ENCODE data around the gene ARHGEF28. TPM values are rescaled to one million over a fixed set of nuclear protein-coding genes. Genes with fewer than 3 reads are reported as not detected.

ARHGEF28 gene
- total and polyA plus RNA-seq, 10 of the 15 experiments (the other 5 are each of a cell fraction or from before 2014, with no cell fraction given), result 0.10 to 0.72 (median 0.22) TPM; not detected in 2

DNA sequence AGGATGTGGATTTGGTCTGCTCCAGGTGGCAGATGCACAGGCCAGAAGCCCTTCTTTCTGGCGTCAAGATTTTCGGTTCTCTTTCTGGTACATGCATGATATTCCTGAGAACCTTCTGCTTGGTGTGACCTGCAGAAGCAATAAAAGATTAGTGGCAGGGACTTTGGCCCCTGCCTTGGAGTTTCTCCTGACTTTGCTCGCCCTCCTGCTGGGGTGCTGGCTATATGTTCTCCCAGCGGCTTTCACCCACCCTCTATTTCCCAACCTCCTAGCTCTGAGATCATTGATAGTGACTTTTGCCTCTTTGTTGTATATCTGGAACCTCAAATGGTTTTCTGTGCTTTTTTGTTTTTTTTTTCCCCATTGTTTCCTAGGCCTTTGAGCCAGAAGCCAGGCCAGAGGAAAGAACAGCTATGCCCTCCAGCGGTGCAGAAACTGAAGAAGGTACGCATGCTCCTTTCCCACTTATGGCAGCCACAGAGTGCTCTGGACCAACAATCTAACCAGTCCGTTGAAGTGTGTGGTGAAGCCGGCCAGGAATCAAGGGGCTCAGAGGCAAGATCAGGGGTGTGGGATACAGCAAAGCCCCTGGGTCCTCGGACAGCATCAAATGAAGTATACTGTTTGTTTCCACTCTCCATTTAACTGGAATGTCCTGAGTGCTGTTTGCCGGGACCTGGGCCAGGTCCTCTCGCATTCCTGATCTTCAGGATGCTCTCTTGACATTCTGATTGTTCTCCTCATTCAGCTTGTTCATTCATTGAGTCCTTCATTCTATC is 154.5 kb downstream of the ARHGEF28 start:
- Histone ChIP-seq H3K9ac (ENCODE audit: control insufficient read depth, insufficient read depth, low read length) (no peak overlapping the region), H3K27ac (ENCODE audit: control insufficient read depth, insufficient read depth) (no peak overlapping the region), H3K27me3 (replicated peaks in 1 of 2; ENCODE audit: control insufficient read depth in 2 of 2, insufficient read depth in 2 of 2, low read length in 1 of 2) (no peaks in the 10 kb centered on the region), H3K4me2 (ENCODE audit: control insufficient read depth, insufficient read depth) (no peak overlapping the region), H4K20me1 (ENCODE audit: control insufficient read depth, insufficient read depth) (no peaks in the 10 kb centered on the region), H2AFZ (ENCODE audit: control insufficient read depth, low read depth, low read length) (no peak overlapping the region), H3K4me3 (no peak overlapping the region), H3K4me1 (ENCODE audit: control insufficient read depth, insufficient read depth, low read length) (no peaks in the 10 kb centered on the region), H3K9me3 (replicated peaks; ENCODE audit: control insufficient read depth, insufficient read depth, low read length) (no peaks in the 10 kb centered on the region), H3K36me3 (ENCODE audit: control insufficient read depth in 2 of 2, insufficient read depth in 2 of 2, low read length in 1 of 2) (no peaks in the 10 kb centered on the region), H3K79me2 (ENCODE audit: control insufficient read depth, insufficient read depth, low read length) (no peaks in the 10 kb centered on the region)
- CTCF ChIA-PET, result interaction anchor here (0.6 to 4.8 kb wide), 2 partner anchors 29 to 189 kb away, joined by 4 to 38 read pairs; no protein-coding TSS in a partner anchor
- SMC1A ChIA-PET (ENCODE audit: uncharacterized antibody, unreplicated experiment), result no interaction called here
- in situ Hi-C loops (cut with MboI) (no loop called here), intact Hi-C loops (cut with micrococcal nuclease; ENCODE audit: unreplicated experiment) (no loop called here)
- FAIRE-seq, result no peak
- 46% methylated on average over 11 of the region's 11 CpGs for WGBS (ENCODE audit: insufficient coverage, insufficient replicate concordance, low lambda C conversion rate, missing lambda C conversion rate)
- no peak for DNase-seq (ENCODE audit: low read depth, low spot score)
- POLR2A ChIA-PET, result no interaction called here
- no peak for ATAC-seq
- RAD21 ChIA-PET (ENCODE audit: unreplicated experiment), result no interaction called here
- no TSS peak for BruUV-seq (replicated peaks)
- TF ChIP-seq SIX5 (IDR thresholded peaks at IDR 0.05; ENCODE audit: low read depth, low read length, severe bottlenecking), result no peak
- TF ChIP-seq KLF5 (IDR thresholded peaks at IDR 0.05; ENCODE audit: partially characterized antibody), result no peak
- TF ChIP-seq, protein P1, sequence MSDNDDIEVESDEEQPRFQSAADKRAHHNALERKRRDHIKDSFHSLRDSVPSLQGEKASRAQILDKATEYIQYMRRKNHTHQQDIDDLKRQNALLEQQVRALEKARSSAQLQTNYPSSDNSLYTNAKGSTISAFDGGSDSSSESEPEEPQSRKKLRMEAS (IDR thresholded peaks at IDR 0.05; ENCODE audit: low read depth, low read length), result no peak
- no peak for TF ChIP-seq WRNIP1 (IDR thresholded peaks at IDR 0.05; ENCODE audit: borderline replicate concordance, low read depth, low read length)
- no peak for TF ChIP-seq TAF1 (IDR thresholded peaks at IDR 0.05; ENCODE audit: borderline replicate concordance, low read depth, low read length)
- TF ChIP-seq DPF2 (IDR thresholded peaks at IDR 0.05), result no peak
- no peak for TF ChIP-seq EZH2 (IDR thresholded peaks at IDR 0.05; ENCODE audit: borderline replicate concordance, control insufficient read depth, low read depth, low read length)
- no peak for TF ChIP-seq PAX5 (IDR thresholded peaks at IDR 0.05; ENCODE audit: borderline replicate concordance, low read depth, low read length)
- TF ChIP-seq ATF7 (IDR thresholded peaks at IDR 0.05; ENCODE audit: low read depth), result no peak
- TF ChIP-seq BCL11A (IDR thresholded peaks at IDR 0.05; ENCODE audit: low read depth, low read length), result no peak
- TF ChIP-seq, protein P2, sequence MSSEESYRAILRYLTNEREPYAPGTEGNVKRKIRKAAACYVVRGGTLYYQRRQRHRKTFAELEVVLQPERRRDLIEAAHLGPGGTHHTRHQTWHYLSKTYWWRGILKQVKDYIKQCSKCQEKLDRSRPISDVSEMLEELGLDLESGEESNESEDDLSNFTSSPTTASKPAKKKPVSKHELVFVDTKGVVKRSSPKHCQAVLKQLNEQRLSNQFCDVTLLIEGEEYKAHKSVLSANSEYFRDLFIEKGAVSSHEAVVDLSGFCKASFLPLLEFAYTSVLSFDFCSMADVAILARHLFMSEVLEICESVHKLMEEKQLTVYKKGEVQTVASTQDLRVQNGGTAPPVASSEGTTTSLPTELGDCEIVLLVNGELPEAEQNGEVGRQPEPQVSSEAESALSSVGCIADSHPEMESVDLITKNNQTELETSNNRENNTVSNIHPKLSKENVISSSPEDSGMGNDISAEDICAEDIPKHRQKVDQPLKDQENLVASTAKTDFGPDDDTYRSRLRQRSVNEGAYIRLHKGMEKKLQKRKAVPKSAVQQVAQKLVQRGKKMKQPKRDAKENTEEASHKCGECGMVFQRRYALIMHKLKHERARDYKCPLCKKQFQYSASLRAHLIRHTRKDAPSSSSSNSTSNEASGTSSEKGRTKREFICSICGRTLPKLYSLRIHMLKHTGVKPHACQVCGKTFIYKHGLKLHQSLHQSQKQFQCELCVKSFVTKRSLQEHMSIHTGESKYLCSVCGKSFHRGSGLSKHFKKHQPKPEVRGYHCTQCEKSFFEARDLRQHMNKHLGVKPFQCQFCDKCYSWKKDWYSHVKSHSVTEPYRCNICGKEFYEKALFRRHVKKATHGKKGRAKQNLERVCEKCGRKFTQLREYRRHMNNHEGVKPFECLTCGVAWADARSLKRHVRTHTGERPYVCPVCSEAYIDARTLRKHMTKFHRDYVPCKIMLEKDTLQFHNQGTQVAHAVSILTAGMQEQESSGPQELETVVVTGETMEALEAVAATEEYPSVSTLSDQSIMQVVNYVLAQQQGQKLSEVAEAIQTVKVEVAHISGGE (CRISPR knock-in tag; IDR thresholded peaks at IDR 0.05), result no peak
- no peak for TF ChIP-seq JUND (IDR thresholded peaks at IDR 0.05; ENCODE audit: low read depth, low read length)

Measured in GM12878 (cell line).